Fibroblast of skin of right biceps (primary cell): ENCODE measurements around the gene BPIFB2.
A peak's percentile ranks its signal among the peaks of the same experiment; 100 is the strongest.

Experiments
- DNase-seq: peaks from one replicate; pipeline ENCODE4 v3.0.0-alpha.2; 2013

The BPIFB2 gene

DNA sequence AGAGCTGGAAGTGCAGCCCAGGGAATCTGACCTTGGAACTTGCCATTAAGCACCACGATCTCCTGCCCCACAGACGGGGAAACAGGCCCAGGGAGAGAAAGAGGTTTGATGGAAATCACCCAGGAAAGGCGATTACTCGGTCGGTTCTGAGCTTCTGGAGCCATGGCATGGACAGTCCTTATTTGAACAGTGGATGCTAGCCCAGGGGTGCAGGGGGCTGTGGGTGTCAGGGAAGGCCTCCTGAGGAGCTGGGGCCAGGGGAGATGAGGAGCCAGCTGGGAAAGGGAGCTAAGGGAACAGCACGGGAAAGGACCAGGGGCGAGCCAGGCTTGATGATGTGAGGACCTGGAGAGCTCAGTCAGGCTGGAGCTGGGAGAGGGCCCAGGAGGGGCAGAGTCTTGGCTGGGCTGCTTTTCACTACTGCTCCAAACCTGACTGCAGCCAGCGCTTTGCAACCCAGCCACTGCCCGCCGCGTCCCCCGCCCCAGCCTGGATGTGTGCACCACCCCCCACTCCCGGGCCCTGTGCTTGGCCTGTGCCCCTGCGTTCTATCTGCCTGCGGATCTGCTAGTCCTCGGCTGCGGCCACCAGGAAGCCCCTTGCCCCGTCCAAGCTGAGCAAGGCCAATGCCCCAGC lies 21.1 kb upstream of the BPIFB2 start:
- no peak for DNase-seq

DNA sequence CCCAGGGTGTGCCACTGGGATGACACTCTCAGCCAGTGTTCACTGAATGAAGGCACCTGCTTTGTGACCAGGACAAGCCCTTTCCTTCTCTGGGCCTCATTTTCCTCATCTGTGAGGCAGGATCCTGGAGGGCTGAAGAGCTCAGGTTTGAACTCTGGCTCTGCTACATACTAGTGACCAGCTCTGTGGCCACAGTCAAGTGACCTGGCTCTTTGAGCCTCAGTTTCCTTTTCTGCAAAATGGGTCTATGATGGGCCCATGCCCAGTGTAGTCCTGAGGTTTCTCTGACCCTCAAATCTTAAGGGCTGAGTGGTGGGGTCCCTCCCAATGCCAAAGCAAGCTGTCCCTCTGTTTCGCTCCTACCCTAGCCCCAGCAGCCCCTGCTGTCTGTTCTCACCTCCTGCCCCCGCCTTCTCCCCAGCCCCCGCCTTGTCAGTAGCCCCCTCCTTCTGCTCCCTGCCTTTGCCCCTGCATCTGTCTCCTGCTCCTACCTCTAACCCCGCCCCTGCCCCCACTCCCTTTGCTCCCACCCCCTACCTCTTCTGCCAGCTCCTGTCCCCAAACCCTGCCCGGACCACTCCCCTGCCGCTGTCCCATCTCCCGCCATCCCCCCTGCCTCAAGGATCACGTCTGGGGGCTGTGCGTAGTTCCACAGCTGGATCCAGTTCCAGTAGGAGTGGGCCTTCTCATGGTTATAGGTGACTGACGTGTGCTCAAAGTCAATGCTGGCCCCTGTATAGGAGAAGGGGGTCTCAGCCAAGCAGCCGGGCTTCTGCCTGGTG lies 20.3 kb upstream of the BPIFB2 start:
- DNase-seq: no peak

DNA sequence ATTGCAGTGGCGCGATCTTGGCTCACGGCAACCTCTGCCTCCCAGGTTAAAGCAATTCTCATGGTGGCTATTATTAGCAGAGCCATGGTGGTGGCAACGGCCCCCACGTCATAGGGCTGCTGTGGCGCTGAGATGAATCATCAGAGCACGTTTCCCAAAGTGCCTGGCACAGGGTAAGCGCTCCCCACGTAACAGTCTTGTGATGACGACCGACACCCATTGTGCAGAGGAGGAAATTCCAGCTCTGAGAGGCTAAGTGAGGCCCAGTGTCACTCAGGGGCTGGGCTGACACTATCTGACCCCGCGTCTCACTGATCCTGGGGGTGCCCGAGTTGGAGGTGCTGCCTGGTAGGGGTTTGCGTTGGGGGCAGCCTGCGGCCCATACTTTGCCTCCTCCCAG lies 19.5 kb upstream of the BPIFB2 start:
- DNase-seq: no peak

DNA sequence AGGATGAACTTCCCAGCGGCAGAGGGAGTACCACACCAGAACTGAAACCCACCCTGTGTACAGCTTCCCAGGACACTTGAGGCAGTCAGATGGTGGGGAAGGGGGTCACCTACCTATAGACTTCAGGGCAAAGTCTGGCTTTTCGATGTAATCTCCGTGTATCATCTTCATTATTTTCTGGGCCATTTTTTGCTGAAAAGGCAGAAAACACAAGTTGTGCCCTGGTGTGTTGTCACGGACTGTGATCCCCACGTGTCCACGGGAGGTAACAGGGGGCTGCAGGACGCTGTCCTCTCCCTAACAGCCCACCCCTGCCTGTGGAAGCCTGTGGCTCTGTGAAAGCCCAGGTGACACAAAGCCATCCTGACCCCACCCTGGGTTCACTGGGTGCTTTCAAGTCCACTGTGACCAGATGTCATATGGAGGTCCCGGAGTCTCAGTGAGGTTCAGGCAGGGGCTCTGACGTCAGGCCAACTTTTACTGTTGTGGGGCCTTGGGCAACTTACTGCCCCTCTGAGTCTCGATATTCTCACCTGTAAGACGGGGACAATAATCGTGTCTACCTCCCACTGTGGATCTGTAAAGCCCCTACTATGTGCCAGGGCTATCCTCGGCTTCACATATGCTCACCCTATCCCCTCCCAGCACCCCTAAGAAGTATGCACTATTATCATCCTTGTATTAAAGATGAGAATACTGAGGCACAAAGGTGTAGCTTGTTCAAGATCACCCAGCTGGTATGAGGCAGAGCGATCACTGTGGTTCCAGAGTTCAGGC lies 17.8 kb upstream of the BPIFB2 start:
- DNase-seq: no peak

DNA sequence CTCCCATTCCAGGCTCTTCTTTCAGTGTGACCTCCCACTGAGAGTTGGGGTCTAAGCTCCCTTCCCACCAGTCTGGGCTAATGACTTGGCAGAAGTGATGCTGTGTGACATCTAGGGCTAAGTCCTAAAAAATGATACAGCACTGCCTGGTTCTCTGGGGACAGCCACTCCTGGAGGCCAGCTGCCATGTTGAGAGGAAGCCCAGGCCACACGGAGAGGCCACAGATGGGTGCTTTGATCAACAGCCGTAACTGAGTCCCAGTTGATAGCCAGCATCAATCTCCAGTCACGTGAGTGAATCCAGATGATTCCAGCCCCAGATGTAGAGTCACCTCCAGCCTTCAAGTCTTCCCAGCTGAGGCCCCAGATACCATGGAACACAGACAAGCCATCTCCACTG lies 17.1 kb upstream of the BPIFB2 start:
- no peak for DNase-seq

DNA sequence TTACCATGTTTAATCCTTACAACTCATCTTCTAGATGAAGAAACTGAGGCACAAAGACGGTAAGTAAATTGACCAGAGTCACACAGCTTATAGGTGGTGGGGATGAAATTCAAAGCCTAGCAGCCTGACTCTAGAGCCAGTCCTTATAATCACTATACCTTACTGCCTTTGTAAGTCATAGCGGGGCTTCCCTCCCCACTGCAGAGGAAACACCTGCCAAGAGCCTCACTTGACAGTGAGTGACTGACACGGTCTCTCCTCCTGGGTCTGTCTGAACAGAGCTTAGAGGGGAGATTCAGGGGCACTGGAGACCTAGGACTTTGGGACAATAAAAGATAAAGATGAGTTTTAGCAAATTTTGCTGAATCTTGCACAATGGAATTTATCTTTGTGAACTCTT lies 16.1 kb upstream of the BPIFB2 start:
- no peak for DNase-seq

DNA sequence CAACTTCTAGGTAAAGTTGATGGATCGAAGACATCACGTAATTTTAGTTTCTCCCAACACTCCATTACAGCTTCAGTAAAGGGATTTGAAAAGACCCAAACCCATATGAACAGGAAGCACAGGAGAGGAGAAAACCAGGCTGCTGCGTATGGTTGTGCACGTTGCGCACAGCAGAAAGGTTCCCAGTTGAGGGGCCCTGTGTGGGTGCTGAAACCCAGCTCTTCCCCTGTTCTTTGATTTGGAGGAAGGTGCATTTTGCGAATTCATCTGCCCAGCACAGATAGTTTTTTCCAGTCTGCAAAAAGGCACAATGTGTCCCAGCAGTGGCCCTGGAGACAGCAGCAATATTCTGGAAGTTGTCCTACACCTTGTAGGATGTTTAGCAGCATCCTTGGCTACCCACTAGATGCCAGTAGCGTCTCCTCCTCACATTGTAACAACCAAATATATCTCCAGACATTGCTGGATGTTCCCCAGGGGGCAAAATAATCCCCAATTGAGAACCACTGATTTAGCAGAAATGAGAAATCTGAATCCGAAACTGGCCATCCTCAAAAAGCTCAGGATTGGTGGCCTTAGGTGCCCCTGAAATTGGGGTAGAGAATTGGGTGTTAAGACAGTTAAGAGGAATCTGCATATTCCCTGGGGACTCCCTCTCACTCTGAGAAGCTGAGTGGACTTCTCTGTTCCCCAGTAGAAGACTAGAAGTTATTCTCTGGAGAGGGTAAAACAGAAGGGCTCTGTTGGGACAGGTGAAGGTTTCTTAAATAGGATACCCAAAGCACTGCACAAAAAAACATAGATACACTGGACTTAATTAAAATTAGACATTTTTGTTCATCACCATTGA lies 15.5 kb upstream of the BPIFB2 start:
- DNase-seq: no peak

DNA sequence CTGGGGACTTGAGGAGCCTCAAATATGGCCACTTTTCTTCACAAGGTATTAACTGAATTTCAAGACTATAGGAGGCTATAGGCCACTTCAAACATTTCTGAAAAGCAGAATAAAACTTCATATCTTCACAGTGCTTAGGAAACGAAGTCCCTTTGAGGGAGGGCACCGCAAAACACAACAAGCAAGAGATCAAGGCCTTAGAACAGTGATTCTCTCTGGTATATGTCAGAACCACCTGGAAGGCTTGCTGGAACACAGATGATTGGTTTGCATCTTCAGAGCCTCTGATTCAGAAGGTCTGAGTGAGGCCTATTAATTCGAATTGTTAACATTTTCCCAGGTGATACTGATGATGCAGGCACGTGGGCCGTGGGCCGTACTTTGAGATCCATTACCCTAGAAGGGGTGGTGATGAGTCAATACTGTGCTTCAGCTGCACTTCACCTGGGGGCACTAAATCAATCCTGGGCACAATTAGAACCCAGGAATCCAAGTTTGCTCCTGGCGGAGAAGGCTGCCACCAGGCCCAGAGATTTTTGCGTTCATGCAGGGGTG lies 13.9 kb upstream of the BPIFB2 start:
- no peak for DNase-seq

DNA sequence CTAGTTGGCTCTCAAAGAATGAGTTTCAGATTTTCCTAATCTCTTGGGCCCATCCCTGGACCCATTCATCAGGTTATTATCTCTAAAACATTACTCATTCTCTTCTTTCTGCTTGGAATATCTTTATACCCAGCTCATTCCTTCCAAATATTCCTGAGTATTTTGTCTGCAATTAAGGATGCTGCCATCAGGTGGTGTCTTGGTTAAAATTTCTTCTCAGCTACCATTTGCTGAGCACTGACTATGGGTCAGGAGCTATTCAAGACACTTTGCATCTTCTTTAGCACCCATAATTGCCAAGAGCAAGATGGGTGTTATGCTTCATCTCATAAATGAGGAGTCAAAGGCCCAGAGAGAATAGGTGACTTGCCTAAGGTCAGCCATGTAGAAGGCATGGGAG lies 11.7 kb upstream of the BPIFB2 start:
- DNase-seq: no peak

DNA sequence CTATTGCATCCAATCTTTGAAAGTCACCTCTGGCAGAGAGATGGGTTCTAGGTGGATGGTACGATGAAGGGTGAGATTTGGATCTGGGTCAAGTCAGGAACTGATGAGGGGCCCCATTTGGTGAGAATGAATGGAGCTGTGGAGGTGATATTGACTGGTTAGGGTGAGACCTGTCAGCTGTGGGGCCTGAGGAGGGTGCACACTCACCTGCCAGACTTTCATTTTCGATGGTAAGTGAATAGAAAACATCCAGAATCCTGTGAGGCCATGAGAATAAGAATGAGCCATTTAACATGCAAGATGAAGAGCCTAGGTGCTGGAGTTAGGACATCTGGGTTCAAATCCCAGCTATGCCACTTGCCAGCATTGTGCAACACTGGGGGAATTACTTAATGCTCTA lies 10.1 kb upstream of the BPIFB2 start:
- no peak for DNase-seq

DNA sequence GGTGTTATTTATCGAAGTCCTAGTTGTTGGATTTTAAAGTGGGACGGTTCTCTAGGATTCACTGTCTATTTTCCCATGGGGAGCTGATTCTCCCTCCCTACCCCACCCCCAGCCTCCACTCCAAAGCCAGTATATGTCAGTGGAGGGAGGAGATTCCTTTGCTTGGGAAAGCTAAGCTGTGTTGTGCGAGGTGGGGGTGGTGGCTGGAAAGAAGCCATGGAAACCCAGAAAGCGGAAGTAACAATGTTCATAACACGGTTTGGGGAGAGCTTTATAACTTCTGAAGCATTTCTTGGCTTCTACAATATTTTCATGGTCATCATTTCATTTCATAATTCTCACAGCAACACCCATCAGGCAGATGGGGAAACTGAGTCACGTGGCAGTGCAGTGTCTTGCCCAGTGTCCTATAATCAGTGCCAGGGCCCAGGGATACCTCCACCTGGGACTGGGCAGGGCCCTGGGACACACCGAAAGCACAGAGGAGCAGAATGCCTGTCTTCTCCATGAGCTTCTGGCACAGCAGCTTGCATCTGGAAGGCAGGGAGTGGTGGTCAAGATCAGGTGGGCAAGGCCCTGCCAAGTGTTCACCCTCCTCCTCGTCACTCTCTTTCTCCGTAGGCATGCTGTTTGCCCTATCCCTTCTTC lies 7.8 kb upstream of the BPIFB2 start:
- DNase-seq: no peak

DNA sequence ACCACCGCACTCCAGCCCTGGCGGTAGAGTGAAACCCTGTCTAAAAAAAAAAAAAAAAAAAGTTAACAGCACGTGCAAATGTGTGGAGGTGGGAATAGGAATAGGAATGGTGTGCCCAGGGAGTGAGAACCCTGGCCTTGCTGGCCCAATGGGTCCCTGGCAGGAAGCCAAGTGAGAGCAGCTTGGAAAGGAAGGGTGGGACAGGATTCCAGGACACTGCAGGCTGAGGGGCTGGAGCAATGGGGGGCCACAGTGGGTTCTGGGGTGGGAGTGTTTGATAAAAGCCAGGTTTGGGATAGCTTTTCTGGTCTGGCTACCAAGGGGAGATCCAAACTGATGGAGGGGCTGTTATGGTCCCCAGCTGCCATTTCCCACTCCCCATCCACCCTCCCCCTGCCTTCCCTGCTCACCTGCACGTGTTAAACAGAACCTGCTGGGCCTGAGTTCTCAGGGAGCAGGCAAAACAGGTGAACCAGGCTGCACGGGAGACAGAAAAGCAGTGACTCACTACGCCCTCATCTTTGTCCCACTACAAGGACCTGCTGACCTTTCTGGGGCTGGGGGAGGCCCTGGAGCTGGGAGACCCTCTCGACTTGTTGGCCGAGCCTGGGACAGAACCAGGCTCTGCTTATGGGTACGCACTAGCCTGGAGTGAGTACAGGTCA lies 6.6 kb upstream of the BPIFB2 start:
- DNase-seq: no peak

DNA sequence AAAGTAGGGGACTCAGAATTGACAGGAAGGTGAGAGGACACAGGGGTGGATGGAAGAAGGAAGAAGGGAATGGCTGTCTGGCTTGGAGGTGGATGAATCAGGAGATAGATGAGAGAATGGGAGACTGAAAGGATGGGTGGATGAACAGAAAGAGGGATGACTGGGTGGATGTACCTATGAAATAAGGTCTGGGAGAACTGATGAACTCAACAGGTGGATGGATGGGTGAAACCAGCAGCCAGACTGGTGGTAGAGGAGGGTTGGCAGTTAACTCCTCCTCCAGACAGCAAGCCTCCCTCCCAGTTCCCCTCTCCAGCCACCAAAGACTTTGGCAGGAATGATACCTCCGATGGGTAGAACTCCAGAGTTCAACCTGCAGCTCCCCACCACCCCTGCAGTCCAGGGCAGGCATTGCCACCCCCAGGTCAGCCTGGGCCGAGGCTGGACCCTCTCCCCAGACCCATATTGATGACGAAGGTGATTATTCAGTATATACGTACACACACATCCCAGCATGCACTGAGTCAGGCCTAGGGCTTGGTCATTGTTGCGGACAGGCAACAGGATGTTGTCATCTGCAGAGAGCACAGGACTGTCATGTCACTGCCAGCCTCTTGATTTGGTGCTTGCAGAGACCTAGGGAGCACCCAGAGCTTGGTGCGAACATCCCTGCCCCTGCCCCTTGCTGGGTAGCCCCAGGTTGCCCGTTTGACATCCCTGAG lies 5.3 kb upstream of the BPIFB2 start:
- no peak for DNase-seq

DNA sequence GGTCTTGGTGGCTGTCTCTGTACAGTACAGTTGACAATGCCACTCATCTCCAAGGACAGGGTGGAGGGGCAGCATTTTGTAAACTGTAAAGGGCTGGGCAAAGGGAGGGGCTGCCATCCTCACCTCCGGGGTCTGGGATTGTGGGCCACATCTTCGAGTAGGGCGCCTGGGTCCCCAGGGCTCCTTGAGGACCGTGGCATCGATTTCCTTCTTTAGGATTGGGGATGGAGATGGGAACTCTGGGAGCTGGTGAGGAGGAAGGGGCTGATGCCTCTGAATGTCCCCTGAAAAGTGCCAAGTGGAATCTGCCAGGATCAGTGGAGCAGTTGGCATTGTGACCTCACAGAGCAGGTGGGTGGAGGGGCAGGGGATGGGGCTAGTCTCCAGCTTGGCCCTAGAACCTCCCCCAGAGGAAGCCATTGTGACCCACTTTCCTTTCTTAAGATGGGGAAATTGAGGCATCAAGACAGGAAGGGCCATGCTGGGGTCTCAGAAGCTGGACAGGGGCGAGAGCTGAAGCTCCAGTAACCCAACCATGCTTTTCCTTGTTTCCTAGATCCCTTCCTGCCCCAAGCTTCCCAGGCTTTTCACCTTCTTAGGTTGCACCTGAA lies 3.3 kb upstream of the BPIFB2 start, which contains the start of gene SUN5:
SUN5 (minus strand) TSS at position 293 of the 611 bp plus-strand sequence; CDS start at position 200, 93 bp downstream.
- no peak for DNase-seq

DNA sequence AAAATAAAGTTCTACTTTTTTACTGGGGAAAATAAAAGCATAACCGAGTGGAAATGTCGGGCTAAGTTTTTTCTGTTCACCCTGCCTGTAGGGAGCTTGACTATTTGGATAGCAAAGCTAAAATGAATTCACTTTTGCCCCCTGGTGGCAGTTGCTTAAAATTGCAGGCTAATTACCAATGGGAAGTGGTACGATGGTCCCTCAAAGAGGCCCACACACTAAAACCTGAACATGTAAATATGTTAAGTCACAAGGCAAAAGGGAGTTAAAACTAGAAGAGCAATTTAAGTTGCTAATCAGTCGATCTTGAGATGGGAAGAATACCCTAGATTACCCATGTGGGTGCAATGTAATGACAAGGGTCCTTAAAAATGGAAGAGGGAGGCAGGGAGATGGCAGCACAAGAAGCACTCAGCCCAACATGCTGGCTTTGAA lies 2.4 kb upstream of the BPIFB2 start:
- DNase-seq: peak; percentile 8

DNA sequence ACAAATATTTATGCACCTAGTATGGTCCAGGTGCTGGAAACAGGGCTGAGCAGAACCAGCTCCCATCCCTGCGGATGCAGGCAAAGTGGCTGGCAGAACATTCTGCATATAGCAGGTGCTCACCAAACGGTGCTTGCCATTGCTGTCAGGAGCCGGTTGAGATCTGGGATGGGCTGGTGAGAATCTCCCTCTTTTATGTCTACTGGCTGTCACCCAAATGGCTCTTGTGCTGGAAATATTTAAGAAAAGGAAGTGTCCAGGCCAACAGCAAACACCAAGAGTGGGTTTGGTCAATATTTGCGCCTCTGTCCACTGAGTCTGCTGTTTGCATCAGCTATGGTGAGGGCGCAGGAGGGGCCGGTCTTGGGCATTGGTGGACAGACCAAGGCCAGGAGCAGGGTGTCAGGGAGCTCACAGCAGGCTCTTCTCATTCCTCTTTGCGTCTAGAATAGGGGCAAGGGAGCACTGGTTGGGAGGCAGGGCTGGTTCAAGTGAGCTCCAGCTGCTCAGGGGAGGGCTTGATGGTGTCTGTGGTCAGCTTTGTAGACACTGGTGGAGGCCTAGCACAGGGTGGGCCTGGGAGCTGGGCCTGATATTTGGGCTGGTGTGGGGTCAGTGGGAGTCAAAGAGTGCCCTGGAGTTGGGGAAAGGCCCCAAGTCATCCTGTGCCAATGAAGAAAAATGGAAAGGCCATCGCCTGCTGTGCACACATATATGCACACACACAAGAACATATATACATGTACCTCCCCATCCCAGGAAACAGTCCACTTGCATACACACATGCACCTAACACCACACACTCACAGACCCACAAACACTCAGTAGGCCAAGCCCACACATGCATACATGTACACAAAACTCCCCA lies 1.4 kb upstream of the BPIFB2 start:
- no peak for DNase-seq

DNA sequence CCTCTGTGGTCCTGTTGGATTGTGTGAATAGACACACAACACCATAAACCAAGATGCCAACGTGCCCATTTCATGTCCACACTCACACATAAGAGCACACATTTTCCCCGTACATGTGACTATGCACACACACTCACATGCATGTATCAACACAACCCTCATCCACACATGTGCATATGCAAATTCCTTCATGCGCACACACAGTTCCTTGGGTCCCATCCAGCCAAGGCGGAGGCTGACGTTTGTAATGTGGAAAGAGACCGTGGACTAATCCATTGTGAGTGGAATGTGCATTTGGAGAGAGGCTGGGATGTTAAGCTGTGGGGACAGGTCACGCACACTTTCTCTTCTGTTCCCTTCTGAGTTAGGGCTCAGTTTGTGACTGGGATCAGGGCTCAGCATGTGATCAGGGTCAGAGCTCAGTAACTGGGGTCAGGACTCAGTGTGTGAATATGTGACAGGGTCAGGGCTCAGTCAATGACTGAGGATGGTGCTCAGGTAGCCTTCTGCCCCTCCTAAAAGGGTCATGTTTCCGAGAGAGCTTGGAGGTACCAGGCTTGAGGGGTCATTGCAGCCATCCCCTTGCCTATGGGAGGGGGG lies 628 bp upstream of the BPIFB2 start:
- DNase-seq: no peak

DNA sequence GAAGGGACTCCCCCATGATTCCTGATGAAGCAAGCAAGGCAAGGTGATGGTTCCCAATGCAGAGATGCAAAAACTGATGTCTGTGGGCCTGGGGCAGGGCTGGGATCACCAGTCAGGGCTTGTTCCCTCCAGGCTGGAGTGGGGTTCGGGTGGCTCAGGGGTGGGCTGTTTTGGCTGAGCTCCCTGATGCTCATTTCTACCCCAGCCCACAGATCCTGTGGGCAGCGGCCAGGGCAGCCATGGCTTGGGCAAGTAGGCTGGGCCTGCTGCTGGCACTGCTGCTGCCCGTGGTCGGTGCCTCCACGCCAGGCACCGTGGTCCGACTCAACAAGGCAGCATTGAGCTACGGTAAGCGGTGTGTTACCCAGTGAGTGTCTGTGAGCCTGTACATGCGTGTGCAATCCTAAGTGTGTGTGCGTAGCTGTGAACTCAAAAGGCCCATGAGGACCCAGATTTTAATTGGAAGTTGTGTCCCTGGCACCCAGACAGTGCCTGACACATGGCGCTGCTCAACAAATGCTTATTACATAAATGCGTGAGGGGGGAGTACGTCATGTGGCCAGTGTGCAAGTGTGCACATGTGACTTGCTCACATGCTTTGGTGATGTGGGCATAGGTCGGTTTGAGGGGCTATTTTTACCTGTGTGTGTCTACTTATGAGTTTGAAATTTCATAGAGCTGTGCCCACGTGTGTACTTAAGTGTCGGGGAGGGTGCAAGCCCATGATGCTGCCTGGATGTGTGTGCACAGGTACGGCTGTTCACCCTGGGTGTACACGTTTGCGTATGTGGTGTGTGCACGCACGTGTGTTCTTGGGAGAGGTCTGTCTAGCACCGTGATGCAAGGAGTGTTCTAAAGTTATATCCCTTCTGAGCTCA lies 1.1 kb downstream of the BPIFB2 start:
- DNase-seq: no peak
